Astrocyte of the cerebellum (primary cell): ENCODE measurements around the gene ZNF93.
"Not testable (repeated sequence)": the region's sequence is repeated elsewhere in the genome, so short reads cannot be mapped to it uniquely, and the experiment has no call there.

Experiments
- DNase-seq: peaks from one replicate; pipeline ENCODE4 v3.0.0-alpha.2; 2011; ENCODE audit warnings: low read depth
- H3K4me3 ChIP-seq: 2 replicates; pipeline ENCODE4 v1.5.1; 2011; ENCODE audit warnings: mild to moderate bottlenecking, low read depth, low read length, moderate library complexity
- CTCF ChIP-seq: IDR thresholded peaks from 2 replicates; pipeline ENCODE4 v1.5.1; 2012; ENCODE audit warnings: low read length, low read depth, moderate library complexity, mild to moderate bottlenecking; ENCODE audit errors: missing control alignments
- in situ Hi-C: cut with HindIII; loops from 2 replicates; pipeline ENCODE4 v1.10.0; 2017; ENCODE audit warnings: low sequenced_read_pairs

Gene ZNF93

GRCh38 chr19:19943848-19944582 is 43.3 kb downstream of the ZNF93 start:
- in situ Hi-C loops = no loop called here
- TF ChIP-seq CTCF = no peak
- H3K4me3 ChIP-seq = no peak overlapping the region
- no peak for DNase-seq

DNA sequence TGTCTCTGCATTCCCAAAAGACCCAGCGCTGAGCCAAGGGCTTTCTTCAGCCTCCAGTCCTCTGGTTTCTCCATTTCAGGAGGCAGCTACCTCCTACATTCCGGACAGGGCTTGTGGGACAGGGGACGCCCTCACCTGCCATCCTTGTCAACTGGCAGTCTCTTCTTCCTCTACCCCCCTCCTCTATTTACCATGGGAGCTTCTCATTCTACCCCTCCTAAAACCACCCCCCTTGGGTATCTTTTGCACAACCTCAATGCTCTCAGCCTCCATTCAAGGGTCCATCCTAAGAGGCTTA is 43.8 kb downstream of the ZNF93 start:
- TF ChIP-seq CTCF = no peak
- H3K4me3 ChIP-seq = no peak overlapping the region
- no peak for DNase-seq
- in situ Hi-C loops = no loop called here

DNA sequence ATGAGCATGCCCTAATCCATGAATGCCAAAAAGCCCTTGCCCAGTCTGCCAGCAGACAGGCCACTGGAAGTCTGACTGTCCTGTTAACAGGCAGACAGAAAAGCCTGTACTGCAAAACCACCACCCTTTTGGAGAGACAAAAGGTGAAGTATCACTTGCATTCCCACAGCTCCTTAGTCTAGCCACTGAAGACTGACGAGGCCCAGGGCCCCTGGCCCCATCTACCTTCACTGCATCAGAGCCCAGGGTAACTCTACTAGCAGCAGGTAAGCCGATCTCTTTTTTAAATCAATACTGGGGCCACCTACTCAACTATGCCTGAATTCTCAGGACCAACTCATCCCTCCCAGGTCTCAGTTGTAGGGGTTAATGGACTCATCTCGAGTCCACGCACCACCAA is 45.5 kb downstream of the ZNF93 start:
- no peak for TF ChIP-seq CTCF
- H3K4me3 ChIP-seq = no peak overlapping the region
- DNase-seq = no peak
- in situ Hi-C loops = no loop called here

- no peak for DNase-seq
- TF ChIP-seq CTCF = no peak
- in situ Hi-C loops = no loop called here
- no peak overlapping the region for H3K4me3 ChIP-seq
These were observed 48.1 kb downstream of the ZNF93 start for GRCh38 chr19:19948800-19949199.

DNA sequence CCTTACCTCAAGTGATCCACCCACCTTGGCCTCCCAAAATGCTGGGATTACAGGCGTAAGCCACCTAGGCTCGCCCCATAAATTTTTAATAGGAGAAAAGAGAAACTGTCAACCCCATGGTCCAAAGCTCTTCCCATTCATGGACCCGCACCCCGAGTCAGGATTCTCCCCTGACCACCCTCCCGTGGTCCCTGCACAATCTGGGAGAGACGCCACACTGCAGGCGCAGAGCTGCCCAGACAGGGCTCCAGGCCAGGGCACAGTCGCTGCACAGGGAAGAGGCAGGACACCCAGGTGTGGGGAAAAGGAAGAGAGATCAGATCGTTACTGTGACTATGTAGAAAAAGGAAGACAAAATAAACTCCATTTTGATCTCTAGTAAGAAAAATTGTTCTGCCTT is 54.5 kb downstream of the ZNF93 start:
- in situ Hi-C loops = no loop called here
- no peak for TF ChIP-seq CTCF
- DNase-seq = no peak
- H3K4me3 ChIP-seq = no peak overlapping the region

DNA sequence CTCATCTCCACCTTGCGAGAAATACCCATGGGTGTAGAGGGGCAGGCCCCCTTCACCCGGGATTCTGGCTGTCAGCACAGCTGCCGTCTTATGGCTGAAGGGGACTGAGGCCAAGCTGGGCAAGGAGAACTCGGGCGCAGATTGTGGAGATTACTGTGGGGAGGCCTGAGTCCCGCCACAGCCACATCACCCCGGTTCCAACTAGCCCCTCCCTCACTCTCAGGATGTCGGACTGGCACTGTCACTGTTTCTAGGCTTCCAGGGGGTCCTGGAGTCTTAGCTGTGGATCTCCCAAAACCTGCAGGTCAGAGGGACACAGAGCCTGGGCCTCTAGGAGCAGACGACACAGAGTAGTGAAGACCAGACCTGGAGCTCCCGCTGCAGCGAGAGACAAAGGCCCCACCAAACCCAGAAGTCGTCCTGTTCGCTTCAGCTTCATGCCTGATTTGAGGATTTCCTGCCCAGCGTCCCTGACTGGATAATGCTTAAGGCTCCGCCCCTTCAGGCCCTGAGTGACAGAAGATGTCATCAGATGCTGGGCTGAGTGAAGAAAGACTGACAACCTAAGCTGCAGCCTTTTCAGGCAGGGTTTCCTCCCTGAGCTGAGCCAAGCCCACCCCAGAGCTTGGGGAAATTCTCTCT is 55.8 kb downstream of the ZNF93 start:
- no peak overlapping the region for H3K4me3 ChIP-seq
- no peak for DNase-seq
- TF ChIP-seq CTCF = no peak
- in situ Hi-C loops = no loop called here

DNA sequence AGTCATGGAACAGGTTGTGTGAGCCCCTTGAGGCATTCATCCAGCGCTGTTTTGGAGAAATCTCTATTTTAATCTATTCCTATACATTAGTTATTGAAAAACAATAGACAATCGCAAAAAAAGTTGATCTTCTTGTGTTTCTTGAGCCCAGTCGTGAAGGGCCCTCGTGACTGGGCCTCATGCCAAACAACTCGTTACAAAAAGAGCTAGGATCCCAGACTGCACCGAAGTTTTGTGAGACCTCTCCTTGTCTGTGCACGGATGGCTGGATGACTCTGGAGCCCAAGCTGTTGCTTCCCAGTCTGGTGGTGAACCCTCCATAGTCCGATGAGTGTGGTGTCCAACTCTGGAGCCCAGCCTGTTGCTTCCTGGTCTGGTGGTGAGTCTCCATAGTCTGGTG is 57.0 kb downstream of the ZNF93 start:
- H3K4me3 ChIP-seq, in situ Hi-C loops, DNase-seq: not testable (repeated sequence)
